Limb (tissue), 2 donors: ENCODE results near the gene LHX6.

ENCODE experiments used
- DNase-seq, 2 donors: peaks; one replicate each; pipeline ENCODE4 v3.0.0-alpha.2; 2016; ENCODE audit errors: extremely low spot score in 2 of 2

Gene LHX6

DNA sequence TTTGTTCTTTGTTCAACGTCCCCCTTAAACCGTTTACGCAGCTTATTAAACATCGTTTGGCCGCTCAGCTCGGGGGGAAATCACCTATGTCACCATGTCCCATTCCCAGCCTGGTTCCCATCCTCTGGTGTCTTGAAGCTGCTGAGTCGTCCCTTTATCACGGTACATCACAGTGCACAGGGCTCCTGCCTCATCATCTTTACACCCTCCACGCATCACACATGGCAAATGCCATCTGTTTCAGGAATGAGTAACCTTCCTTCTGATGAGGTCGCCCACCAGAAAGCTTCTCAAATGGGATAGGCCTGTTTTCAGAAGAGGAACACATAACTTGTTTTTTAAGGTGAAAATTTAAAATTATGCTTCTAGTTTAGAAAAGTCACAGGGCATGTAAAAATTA, 7.9 kb upstream of the LHX6 start:
- no peak for DNase-seq

DNA sequence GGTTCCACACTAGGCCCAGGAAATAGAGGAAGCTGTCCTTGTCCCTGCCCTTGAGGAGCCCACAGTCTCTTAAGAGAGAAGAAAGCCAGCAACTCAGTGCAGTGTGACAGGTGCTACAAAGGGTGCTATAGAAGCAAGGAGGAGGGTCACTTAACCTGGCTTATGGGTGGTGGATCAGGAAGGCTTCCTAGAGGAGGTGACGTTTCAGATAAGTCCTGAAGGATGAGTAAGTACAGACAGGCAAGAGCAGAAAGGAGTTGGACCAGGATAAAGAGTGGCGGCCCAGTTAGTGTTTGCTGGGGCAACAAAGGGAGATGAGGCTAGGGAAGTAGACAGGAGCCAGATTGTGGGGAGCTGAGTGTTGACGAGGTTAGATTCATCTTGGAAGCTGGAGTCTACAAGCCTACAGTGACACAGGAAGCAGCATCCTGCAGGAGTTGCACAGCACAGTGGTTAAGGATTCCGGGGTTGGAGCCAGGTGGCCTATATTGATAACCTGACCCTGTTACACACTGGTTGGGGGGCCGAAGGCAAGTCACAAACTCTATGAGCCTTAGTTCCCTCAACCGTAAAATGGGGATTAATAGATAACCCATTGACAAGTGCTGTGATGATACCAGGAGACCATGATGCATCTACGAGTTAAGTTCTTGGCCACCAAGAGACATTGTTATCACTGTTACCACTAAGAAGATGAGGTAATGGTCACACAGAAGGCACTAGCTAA, 5.4 kb upstream of the LHX6 start:
- no peak for DNase-seq

DNA sequence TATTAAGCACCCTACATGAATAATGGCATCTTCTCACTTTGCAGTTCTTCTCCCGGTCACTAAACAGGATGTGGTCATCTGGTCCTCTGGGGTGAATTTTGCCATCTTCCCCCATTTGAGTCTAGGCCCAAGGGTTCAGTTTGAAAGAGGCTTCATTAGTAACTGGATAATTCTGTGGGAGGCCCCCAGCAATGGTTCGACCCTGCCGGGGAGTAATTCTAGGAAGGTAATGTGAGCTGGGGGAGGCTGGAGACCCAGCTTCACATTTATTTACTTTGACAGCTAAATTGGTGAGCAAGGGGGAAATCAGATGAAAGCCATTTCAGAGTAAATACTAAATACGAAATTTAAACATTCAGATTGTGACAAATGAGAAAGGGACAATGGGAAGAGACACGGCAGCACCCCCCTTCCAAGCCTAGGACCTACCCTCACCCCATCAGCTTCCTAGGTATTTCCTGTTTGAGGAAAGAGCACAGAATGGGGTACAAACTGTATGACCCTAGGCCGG, 4.1 kb upstream of the LHX6 start:
- no peak for DNase-seq

DNA sequence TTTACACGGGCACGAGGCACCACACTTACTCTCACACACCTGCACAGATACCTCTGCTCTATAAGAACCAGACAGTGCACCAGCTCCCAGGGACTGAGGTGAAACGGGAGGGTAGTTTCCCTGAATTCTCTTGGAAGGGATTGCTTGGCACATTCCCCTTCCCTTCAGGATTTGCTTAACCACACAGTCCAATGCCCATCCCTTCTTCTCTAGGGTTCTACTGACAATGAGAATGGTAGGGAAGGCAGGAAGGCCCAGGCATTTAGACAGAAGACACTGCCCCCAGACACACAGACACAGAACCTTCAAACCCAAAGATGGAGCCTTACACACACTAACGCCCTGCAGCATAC, 704 bp upstream of the LHX6 start:
- DNase-seq = no peak

DNA sequence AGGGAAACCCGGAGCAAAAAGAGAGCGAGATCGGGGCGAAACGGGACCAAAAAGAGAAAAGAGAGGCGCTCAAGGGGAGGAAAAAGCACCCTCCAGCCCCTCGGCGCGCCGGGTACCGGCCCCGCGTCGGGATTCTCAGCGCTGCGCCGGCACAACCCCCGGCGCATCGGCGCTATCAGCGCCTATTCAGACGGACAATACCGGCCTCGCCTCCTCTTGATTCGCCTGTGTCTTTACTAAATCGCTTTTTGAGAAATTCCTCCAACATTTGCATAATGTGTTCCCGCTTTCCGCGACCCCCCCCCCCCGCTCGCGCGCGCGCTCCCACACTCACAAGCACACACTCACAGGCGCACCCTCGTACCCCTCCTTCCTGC, 578 bp downstream of the LHX6 start:
- peak in 1 of 2 donors; percentile 48 for DNase-seq

DNA sequence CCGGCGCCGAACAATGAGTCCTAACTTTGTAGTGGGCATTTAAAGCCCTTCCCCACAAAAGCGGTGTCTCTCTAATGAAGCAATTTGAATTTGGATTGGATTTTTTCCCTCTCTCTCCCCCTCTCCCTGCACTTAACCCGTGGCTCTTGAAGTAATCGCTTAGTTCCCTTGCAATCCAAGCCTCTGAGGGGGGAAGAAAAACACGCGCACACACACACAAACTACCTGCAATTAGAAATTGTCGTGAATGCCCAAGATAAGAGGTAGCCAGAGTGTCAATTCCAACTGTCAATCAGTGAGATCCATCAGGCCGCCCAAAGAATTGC, 1.2 kb downstream of the LHX6 start:
- peak in 1 of 2 donors; percentile 36 for DNase-seq

DNA sequence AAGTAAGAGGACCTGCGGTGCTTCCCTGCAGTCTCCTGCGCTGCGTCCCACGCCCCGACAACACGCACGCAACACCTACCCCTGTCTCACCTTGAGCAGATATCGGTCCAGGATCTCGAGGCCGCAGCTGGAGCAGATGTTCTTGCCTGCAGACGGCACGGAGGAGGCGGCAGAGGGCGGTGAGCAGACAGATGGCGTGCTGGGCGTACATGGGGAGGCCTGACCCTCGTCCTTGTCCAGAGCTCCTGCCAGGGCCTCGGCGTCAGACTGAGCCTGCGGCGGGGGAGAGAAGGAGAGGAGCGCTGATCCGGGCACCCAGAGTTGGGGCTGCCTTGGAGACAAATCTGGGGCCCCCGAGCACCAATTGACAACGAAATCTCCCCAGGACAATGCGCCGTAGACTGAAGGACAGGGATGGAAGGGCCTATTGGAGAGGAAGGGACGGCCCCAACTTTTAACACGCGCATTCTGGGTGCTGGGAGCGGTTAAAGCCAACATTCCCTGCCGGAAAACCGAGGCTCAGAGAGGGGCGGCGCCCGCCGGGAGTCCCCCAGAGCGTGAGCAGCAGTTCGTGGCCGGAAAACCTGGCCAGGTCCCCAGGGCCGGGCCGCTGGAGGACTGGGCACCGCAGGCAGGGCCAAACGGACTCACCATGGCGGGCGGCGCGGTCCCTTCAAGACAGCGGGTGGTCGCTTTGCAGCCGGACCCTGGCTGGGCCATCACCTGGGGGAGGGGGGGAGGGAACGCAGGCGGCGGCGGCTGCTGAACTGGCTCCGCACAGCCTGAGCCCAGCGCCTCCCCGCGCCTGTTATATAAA, 1.8 kb downstream of the LHX6 start:
- peak in 1 of 2 donors; percentile 47 for DNase-seq

DNA sequence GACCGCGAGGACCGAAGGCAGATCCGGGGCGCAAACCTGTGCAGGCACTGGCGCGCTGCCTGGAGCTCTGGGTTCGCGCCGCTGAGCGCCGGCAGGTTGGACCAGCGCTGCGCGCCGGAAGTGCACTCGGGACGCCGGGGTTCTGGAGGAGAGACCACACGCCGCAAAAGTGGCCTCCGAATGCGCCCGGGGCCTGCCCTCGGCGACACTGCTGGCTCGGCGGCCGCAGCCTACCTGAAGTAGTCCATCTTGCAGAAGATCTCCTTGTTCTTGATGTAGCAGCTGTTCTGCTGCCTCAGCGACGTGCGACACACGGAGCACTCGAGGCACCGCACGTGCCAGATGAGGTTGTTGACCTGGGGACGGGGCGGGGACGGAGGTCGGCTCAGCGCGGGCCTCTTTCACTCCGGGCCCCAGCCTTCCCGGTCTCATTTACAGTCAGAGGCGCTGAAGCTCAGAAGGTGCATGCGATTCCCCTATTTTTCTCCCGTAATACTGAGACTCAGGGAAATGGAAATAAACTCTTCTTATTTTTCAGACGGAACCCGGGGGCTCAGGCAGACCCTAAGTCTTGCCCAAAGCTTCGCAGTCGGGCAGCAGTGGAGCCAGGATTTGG, 2.5 kb downstream of the LHX6 start:
- DNase-seq = peak in 1 of 2 donors; percentile 34

DNA sequence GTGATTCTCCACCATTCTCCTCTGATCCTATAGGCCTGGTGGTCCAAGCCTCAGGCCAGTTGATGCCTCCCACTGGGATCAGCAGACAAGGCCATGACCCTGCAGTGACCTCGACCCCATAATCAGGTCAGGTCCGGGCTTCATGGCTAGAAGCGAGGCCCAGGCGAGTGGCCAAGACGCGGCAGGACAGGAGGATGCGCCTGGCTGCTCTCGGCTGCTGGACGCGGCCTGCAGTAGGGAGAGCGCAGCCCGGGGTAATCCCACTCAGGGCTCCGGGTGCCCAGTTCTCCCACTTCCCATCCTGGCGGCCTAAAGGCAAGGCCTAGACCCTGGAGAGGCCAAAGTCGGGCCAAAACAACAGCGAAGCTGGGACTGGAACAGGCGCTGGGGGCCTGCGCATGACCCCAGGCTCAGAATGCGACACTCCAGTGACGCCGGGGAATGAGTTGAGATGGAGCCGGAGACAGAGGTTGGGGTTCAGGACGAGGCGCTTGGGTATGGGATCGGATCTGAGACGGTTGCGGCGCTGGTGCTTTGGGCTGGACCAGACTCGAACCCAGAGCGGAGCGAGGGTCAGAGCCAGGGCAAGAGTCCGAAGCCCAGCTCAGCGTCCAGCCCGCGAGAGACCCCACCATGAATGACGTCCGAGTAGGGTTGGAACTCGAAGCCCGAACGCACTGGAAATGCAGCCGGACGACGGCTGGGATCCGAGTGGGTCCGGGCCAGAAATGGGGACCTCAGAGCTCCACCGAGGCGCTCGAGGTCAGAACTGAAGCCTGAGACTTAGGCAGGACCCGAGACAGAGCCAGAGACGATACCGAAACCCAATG, 3.2 kb downstream of the LHX6 start:
- no peak for DNase-seq

DNA sequence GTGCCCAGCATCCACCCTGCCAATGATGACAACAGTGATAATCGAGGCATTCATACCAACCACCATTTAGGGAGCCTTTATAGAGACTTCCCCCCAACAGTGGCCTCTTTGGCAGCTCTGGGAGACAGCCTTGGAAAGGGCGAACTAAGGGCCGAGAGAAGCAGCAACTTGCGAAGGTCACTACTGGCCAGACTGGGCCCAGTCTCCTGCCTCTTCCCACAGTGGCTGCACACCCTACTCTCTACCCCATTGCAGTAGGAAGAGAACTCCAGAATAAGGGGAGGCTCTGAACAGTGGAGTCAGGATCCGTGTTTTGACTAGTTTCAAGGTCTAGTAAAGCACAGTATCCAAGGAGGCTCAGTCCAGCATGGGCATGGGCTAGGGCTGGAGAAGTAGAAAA, 5.3 kb downstream of the LHX6 start:
- no peak for DNase-seq

DNA sequence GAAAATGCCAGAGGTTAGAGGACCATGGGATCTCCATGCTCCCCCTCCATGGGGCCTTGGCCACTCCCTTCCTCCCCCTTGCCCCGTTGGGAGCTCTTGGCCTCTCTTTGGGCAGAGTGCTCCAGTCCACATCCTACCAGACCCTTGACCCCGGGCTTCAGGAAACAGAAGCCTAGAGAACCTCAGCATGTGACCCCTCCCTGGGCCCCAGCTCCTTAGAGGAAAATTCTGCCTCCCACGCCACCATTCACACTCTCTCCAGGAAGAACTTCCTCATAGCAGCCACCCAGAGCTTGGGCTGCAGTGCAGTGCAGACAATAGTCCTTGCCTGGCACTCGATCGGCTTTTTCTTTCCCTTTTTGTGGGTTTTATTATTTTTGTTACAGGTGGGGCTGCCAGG, 6.0 kb downstream of the LHX6 start:
- DNase-seq = no peak

DNA sequence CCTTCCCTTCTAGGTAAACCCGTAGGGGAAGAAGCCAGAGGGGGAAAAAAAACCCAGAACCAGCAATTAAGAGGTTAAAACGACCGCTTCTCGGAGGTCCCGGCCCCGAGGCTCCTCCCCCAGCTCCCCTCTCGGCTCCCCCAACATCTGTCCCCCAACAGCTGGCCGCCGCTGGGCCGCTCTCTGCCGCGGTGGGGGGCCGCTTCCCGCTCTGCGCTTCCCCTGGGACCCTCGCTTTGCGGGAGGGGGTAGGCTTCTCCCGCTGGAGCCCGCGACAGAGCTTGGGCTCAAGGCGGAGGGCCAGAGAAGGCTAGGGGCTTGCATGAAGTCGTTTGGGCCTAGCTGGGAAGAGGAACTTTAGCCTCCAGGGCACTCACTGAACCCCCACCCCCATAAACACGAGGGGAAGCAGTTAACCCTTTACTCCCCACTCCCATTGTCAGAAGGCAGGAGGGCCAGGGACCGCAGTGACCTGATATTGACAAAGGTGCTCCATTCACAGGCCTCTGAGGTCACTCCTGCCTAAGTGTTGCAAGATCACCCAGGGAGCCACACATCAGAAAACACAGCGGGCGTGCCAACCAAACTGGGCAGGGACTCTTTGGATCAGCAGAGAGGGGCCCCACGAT, 7.5 kb downstream of the LHX6 start:
- peak in 1 of 2 donors; percentile 72 for DNase-seq

DNA sequence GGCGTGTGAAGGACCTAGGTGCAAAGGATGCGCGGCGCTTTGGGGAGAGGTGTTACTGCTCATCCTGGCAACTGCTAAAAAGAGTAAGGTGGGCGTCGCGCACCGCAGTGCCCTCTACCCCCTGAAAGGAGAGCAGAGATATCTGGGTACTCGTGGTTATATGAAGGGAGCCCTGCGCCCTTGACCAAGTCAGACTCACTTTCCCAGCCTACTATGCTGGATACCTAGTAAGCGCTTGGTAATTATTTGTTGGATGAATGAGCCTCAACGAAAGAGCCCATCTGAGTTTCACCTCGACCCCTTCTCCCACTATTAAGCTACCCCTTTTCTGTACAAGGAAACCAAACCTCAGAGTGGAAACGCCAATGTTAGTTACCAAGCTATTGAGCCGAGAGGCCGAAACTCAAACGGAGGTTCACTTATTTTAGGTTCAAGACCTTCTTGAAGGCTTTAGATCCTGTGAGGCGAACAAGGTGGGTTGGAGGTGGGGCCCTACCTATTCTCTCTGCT, 8.0 kb downstream of the LHX6 start:
- no peak for DNase-seq

DNA sequence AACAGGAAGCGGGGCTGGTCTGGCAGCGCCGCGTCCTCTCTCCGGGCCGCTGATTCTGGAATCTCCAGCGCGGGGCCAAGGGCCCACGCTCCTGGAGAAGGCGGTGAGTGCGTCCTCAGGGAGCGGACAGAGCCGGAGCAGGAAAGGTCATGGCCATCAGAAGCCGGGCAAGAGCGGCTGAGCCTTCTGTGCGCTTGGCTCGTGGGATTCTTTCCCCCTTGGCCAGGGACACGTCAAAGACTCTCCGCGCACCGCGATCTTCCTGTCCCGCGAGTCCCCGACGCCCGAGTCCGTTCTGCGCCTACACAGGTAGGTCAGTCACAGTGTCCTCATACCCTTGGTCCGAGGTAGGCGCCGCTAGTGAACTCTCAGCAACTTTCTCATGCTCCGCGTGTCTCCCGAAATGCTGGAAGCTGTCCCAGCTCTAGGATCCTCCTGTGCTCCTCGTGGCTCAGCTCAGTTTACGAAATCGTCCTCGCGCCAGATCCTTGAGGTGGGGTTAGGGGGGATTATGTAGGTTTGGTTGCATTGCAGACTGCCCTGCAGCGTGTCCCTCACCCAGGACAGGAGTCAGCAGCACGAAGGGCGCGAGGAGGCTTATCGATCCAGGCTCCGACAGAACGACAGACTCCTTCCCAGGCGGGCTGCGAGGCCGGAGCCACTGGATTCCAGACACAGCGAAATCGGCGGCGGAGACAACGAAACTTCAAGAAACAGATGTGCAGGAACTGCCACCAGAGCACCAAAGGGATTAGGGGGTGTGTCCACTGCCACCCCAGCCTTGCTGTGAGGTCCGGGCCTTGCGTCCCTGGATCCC, 8.7 kb downstream of the LHX6 start:
- DNase-seq = peak in 1 of 2 donors; percentile 69

DNA sequence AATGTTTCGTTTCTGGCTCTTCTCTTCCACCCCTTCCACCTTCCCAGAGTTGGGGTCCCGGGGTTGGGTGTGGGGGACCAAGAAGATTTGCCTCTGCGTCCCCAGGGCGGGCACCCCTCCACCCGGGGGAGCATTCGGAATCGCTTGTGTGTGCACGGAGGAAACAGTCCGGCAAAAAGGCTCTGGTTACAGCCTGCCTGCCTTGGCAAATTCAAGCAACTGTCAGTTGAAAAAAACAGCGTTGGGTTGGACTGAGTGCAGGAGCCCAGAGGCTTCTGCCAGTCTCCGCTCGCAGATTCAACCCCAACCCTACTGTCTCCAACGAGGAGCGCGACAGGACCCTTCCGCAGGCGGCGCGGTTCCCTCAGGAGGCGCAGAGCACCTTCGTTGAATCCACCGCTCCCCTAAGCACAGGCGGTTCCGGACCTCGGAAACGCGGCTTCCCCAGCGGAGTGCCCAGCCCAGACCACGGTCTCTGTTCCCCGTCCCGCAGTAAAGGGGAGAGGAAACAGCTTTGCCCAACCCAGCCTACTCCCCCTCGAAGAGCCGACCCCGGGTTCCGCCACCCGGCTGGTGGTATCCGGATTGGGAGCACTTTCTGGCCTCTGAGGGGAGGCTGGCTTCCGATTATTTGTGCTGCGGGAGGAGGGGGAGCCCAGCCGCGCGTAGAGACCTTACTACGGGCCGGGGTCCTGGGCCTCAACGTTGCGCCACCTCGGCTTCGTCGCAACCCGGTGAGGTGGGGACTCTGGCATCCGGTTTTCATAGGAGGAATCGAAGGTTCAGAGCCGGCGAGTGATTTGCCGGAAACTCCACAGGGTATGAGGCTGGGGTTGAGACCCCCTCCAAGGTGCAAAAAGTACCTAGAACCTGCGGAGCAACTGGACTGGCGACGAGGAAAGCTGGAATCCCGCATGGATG, 9.6 kb downstream of the LHX6 start:
- no peak for DNase-seq

DNA sequence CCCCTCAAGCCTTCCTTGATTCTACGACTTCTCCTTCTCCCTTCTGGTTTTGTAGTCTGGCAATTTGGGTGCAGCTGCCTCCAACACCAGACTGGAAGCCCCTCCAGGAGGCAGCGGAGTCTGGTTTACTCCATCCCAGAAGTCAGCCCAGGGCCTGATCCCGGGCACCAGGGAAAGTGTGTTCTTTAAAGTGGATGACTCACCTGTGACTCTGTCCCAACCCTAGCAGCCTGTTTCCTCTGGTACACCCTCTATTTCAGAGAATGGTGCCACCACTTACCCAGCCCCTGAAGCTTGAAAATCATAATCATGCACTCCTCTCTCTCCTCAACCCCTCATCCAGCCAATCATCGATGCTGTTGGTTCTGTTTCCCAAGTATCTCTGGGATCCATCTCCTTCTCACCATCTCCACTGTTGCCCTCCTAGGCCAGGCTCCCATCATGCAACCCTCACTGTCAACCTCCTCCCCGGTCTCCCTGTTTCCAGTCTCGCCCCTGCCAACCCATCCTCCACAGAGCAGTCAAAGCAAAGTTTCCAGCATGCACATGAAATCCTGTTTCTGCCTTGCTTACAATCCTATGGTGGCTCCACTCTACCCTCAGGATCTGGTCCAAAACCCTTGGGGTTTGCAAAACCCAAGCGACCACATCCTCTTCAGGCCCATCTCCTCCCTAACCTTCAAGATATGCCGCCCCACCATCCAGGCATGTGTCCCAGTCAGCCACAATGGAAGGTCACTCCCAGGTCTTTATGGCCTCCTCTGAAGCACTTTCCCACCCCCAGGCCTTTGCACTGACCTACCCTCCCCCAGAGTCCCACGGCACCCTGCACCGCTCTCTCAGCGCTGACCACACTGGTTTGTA, 10.5 kb downstream of the LHX6 start:
- DNase-seq = no peak

DNA sequence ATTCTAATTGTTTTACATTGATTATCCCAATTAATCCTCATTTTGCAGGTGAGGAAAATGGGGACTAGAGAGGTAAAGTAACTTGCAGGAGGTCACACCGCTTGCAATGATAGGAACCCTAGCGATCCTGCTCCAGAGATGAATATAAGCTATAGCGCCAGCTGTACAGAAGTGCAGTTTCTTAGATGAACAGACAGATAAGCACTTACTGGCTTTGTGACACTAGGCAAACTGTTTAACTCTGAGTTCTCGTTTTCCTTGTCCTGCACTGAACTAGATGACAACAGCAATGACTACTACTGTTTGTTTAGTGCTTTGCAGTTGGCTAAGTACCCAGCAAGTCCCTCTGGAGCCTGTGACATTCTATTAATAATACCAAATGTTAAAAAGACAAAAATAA, 11.1 kb downstream of the LHX6 start:
- no peak for DNase-seq

DNA sequence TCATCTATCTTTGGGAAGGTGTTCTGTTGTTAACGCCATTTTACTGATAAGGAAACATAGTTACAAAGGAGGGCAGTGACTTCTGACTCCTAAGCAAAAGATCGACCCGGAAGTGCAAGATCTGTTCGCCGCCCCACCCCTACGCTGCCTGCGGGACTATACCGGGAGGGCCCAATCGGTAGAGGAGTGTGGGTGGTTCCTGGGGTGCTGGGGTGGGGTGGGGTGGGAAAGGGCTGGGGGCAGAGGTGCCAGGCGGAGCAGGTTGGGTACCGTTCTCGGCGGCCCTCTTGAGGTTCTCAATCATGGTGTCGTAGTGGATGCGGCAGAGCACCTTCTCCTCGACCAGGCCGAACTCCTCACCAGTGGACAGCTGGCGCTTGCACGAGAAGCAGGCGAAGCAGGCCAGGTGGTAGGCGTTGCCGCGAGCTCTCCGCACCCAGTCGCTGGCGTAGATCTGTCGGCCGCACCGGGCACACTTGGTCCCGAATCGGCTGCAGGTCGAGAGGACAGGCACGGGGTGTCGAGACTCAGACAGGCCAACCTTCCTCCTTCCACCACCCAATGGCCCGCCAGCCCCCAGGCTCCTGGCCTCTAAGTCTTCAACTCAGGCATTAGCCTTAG, 11.8 kb downstream of the LHX6 start:
- DNase-seq = no peak
